Type B pancreatic cell (in vitro differentiated cells): ENCODE data around the gene FUT7. TPM values are rescaled to one million over a fixed set of nuclear protein-coding genes. Genes with fewer than 3 reads are reported as not detected.

ENCODE experiments used
- DNase-seq: peaks from one replicate; pipeline ENCODE4 v3.0.0; 2021; ENCODE audit warnings: mixed read lengths; ENCODE audit not compliant: unreplicated experiment; ENCODE audit errors: extremely low spot score
- H3K27ac Mint-ChIP-seq: 2 replicates; pipeline ENCODE4 v1.8.0; 2021; ENCODE audit warnings: mild to moderate bottlenecking, mixed read lengths
- H3K27me3 Mint-ChIP-seq: 2 replicates; pipeline ENCODE4 v1.8.0; 2021; ENCODE audit warnings: mixed read lengths
- H3K36me3 Mint-ChIP-seq: 2 replicates; pipeline ENCODE4 v1.8.0; 2021; ENCODE audit warnings: mixed read lengths
- H3K4me1 Mint-ChIP-seq: one replicate; pipeline ENCODE4 v1.8.0; 2021; ENCODE audit warnings: mixed read lengths; ENCODE audit not compliant: unreplicated experiment
- H3K4me3 Mint-ChIP-seq: 2 replicates; pipeline ENCODE4 v1.8.0; 2021; ENCODE audit warnings: mild to moderate bottlenecking, mixed read lengths
- H3K9me3 Mint-ChIP-seq: 2 replicates; pipeline ENCODE4 v1.8.0; 2021; ENCODE audit warnings: mixed read lengths
- CTCF ChIP-seq: fragments of 200-600 bp; sonication (generic); conservative IDR thresholded peaks from 2 replicates; pipeline ENCODE4 v1.5.0; 2021; ENCODE audit warnings: antibody characterized with exemption, mild to moderate bottlenecking
- total RNA-seq: library from RNA; stranded (reverse); gene quantifications from 2 replicates; pipeline ENCODE4 v1.2.1, GENCODE V29; 2021; ENCODE audit warnings: low replicate concordance

Gene FUT7
- total RNA-seq, 1 donor from 2014 or later: not detected

- H3K36me3 Mint-ChIP-seq: no peaks in the 10 kb centered on the region
- H3K4me3 Mint-ChIP-seq: no peak overlapping the region
- no peak for TF ChIP-seq CTCF
- no peak overlapping the region for H3K27ac Mint-ChIP-seq
- H3K9me3 Mint-ChIP-seq: no peaks in the 10 kb centered on the region
- DNase-seq: no peak
- no peaks in the 10 kb centered on the region for H3K4me1 Mint-ChIP-seq
- peaks cover 9% of the 10 kb centered on the region for H3K27me3 Mint-ChIP-seq
Observed at GRCh38 chr9:137040568-137040967, 8.7 kb upstream of the FUT7 start.

GRCh38 chr9:137039611-137040366, 7.9 kb upstream of the FUT7 start:
- DNase-seq: no peak
- H3K4me1 Mint-ChIP-seq: no peaks in the 10 kb centered on the region
- H3K4me3 Mint-ChIP-seq: no peak overlapping the region
- no peak for TF ChIP-seq CTCF
- no peaks in the 10 kb centered on the region for H3K9me3 Mint-ChIP-seq
- no peaks in the 10 kb centered on the region for H3K36me3 Mint-ChIP-seq
- H3K27ac Mint-ChIP-seq: no peak overlapping the region
- peaks cover 5% of the 10 kb centered on the region for H3K27me3 Mint-ChIP-seq

GRCh38 chr9:137038916-137039315, 7.0 kb upstream of the FUT7 start:
- no peak for DNase-seq
- peaks cover 4% of the 10 kb centered on the region for H3K27me3 Mint-ChIP-seq
- H3K4me3 Mint-ChIP-seq: no peak overlapping the region
- no peaks in the 10 kb centered on the region for H3K9me3 Mint-ChIP-seq
- no peaks in the 10 kb centered on the region for H3K36me3 Mint-ChIP-seq
- H3K4me1 Mint-ChIP-seq: no peaks in the 10 kb centered on the region
- TF ChIP-seq CTCF: no peak
- no peak overlapping the region for H3K27ac Mint-ChIP-seq

- no peak overlapping the region for H3K4me3 Mint-ChIP-seq
- no peaks in the 10 kb centered on the region for H3K9me3 Mint-ChIP-seq
- no peaks in the 10 kb centered on the region for H3K36me3 Mint-ChIP-seq
- DNase-seq: no peak
- no peak for TF ChIP-seq CTCF
- H3K27ac Mint-ChIP-seq: no peak overlapping the region
- H3K4me1 Mint-ChIP-seq: no peaks in the 10 kb centered on the region
- no peaks in the 10 kb centered on the region for H3K27me3 Mint-ChIP-seq
Observed at GRCh38 chr9:137037483-137037882, 5.6 kb upstream of the FUT7 start.

GRCh38 chr9:137037035-137037434, 5.1 kb upstream of the FUT7 start:
- Mint-ChIP-seq H3K4me3 (no peak overlapping the region), H3K36me3 (no peaks in the 10 kb centered on the region), H3K27ac (no peak overlapping the region), H3K4me1 (no peaks in the 10 kb centered on the region), H3K27me3 (no peaks in the 10 kb centered on the region), H3K9me3 (no peaks in the 10 kb centered on the region)
- no peak for DNase-seq
- TF ChIP-seq CTCF: no peak
